Measurements from ENCODE around the gene NUDT3.

The NUDT3 gene

DNA sequence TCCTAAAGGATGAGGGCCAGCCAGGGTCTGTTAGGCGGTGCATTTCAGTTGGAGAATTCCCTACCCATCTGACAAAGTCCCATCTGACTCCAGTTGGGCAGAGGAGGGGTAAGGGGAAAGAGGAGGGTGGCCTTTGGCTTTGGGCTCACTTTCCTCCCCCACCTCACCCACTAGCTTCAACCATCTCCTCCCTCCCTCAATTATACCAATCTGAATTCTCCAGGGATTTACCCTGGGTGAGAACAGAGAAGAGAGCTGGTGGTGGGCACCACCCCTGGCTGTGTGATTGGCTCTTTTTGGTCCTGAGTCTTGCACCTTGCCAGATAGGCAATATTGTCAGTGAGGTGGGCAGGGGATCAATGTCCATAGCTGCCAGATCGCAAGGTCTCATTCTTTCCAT, 152.6 kb downstream of the NUDT3 start:
- no peak overlapping the region for H3K4me3 ChIP-seq (replicated peaks in 1 of 2; ENCODE audit: low read depth in 2 of 2, low read length in 2 of 2)
- DNase-seq (ENCODE audit: low read depth in 2 of 2) = no peak
- TF ChIP-seq CTCF (IDR thresholded peaks at IDR 0.05; ENCODE audit: low read depth, low read length) = no peak

- no peak for TF ChIP-seq CTCF (IDR thresholded peaks at IDR 0.05; ENCODE audit: low read depth, low read length)
- no peak overlapping the region for H3K4me3 ChIP-seq (replicated peaks in 1 of 2; ENCODE audit: low read depth in 2 of 2, low read length in 2 of 2)
Observed at GRCh38 chr6:34239500-34239825, 153.0 kb downstream of the NUDT3 start.

DNA sequence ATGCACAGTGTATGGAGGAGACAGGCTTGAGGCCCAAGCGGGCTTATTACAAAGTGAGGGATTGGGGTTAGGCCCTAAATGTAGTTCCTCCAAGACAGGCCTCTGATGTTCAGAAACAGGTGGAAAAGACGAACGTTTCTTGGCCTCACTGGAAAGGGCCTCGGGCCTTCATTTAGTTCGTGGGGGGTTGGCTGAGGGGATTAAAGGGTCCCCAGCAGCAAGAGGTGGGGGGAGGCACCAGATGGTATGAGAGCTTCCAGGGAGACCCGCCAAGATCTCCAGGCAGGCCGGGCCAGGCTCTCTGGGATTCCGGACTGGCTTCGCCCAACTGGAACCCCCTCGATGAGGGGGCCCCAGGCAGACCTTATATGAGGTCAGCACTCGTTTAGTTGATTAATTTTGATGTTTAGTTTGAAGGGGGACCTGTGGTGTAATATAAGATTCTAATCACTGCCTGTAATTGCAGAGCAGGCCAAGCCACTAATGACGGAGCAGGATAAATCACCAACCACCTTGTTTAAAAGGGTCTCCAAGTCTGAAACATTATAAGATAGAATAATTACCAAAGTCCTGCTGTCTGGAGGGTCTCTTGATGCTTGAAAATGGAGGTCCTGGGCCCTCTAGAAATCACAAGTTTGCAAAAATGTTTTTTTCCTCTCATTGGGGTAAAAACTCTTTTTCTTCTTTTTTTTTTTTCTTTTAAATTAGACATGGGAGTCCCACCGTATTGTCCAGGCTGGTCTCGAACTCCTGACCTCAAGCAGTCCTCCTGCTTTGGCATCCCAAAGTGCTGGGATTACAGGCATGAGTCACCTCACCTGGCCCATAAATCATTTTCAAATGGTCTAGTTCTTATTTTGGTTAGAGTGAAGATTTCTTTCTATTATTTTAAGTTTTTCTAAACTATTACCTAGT, 153.6 kb downstream of the NUDT3 start:
- DNase-seq (ENCODE audit: low read depth in 2 of 2) = no peak
- peak overlapping the region; percentile 19 to 78 for H3K4me3 ChIP-seq (replicated peaks in 1 of 2; ENCODE audit: low read depth in 2 of 2, low read length in 2 of 2)
- TF ChIP-seq CTCF (IDR thresholded peaks at IDR 0.05; ENCODE audit: low read depth, low read length) = no peak

More at GRCh38 chr6:34239500-34239825, 153.0 kb downstream of the NUDT3 start:
- DNase-seq (ENCODE audit: low read depth in 2 of 2) = no peak

DNA sequence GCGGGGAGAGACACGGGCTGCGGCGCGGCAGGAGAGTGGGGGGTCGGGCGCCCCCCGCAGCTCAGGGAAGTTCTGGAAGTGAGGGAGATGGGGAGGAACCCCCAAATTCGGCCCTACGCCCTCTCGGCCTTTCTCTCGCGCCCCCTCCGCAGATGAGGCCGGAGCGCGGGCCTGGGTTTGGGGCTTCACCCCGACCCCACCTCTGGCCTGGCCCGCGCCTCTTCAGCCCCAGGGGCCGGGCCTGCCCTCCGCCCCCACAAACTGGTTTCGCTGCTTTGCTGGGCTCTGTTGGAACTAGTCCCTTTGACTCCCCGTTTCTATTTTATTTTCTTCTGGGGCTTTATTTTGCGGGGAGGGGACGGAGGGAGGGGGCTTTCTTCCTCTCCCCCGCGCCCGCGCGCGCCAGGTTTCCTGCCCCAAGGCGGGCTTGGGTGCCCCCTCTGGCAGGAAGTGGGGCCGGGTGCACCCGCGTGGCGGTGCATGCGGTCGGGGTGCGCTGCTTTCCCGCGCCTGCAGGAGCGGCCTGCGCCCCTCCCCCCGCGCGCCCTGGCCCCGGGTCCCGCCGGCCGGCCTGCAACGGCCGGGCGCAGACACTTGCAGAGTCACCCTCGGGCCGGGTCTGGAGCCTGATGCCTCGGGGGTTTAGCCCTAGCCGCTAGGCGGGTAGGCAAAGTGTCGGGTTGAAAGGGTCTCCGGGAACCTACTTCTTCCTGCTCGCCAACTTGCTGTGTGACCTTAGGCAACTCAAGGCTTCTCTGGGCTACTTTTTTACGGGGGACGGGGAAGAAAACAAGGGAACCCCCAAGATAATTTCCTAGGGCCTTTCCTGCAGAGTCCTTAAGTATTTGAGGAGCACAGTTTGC, 154.5 kb downstream of the NUDT3 start:
- DNase-seq (ENCODE audit: low read depth in 2 of 2) = peak; percentile 28 to 35
- peak overlapping the region; percentile 74 to 78 for H3K4me3 ChIP-seq (replicated peaks in 1 of 2; ENCODE audit: low read depth in 2 of 2, low read length in 2 of 2)

DNA sequence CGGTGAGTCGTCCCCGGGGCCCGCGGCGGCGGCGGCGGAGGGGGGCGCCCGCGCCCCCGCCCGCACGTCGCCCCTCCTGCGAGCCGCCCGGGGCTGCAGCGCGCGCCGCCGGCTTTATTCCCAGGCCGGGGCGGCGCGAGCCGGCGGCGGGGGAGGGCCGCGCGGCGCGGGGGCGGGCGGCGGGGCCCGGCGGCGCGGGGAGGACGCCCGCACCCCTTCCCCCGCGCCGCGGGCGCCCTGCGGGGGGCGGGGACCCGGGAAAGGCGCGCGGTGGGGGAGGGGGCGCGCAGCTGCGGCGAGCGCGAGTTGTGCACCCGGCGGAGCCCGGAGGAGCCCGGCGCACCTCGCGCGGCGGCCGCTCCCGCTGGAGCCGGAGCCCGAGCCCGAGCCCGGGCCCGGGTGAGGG, 155.2 kb downstream of the NUDT3 start:
- peak overlapping the region; percentile 74 to 78 for H3K4me3 ChIP-seq (replicated peaks in 1 of 2; ENCODE audit: low read depth in 2 of 2, low read length in 2 of 2)
- TF ChIP-seq CTCF (IDR thresholded peaks at IDR 0.05; ENCODE audit: low read depth, low read length) = no peak
- DNase-seq (ENCODE audit: low read depth in 2 of 2) = no peak

More for the DNA sequence above, 154.5 kb downstream of the NUDT3 start:
- TF ChIP-seq CTCF (IDR thresholded peaks at IDR 0.05; ENCODE audit: low read depth, low read length) = peak; percentile 13

GRCh38 chr6:34236443-34237315, 155.8 kb downstream of the NUDT3 start, which contains the start of gene HMGA1:
Gene HMGA1, plus strand, starts transcription at chr6:34236873. Its CDS starts 3,908 bp downstream, at chr6:34240781.
- no peak for TF ChIP-seq CTCF (IDR thresholded peaks at IDR 0.05; ENCODE audit: low read depth, low read length)
- H3K4me3 ChIP-seq (replicated peaks in 1 of 2; ENCODE audit: low read depth in 2 of 2, low read length in 2 of 2) = peak within 1 kb of the TSS; percentile 74 to 78
- peak; percentile 86 to 89 for DNase-seq (ENCODE audit: low read depth in 2 of 2)
